ENCODE measurements around the gene AMOT.

GRCh38 chrX:112818114-112819007 is 22.3 kb downstream of the AMOT start:
- TF ChIP-seq CTCF (IDR thresholded peaks at IDR 0.05) (no peak), POLR2A (IDR thresholded peaks at IDR 0.05) (no peak)
